Testis (tissue), 3 donors: ENCODE results near the gene NPEPL1. TPM values are rescaled to one million over a fixed set of nuclear protein-coding genes. Genes with fewer than 3 reads are reported as not detected.
"Not testable (repeated sequence)": the region's sequence is repeated elsewhere in the genome, so short reads cannot be mapped to it uniquely, and the experiment has no call there.

Source experiments
- DNase-seq: peaks from one replicate; pipeline ENCODE4 v3.0.0-alpha.2; 2019
- H3K27ac ChIP-seq, 2 donors: fragments of 200-600 bp; sonication (generic); one replicate each; pipeline ENCODE4 v1.5.1; 2019
- H3K27me3 ChIP-seq: fragments of 200-600 bp; sonication (generic); one replicate; pipeline ENCODE4 v1.5.1; 2019
- H3K36me3 ChIP-seq: fragments of 200-600 bp; sonication (generic); one replicate; pipeline ENCODE4 v1.5.1; 2017; ENCODE audit warnings: low read depth; ENCODE audit errors: missing control alignments
- H3K4me1 ChIP-seq: fragments of 200-600 bp; sonication (generic); one replicate; pipeline ENCODE4 v1.5.1; 2019
- H3K4me3 ChIP-seq, 2 donors: fragments of 200-600 bp; sonication (generic); one replicate each; pipeline ENCODE4 v1.5.1; 2017 to 2019
- H3K9me3 ChIP-seq: fragments of 200-600 bp; sonication (generic); one replicate; pipeline ENCODE4 v1.5.1; 2017
- POLR2A ChIP-seq: fragments of 450-650 bp; IDR thresholded peaks from one replicate; pipeline ENCODE4 v1.6.1; 2017; ENCODE audit warnings: antibody characterized with exemption, mild to moderate bottlenecking, moderate library complexity
- WGBS, 2 donors: methylation state at CpG; one replicate each; pipeline ENCODE4 v1.1.5; 2018; 5-methylcytosine and 5-hydroxymethylcytosine counted together
- intact Hi-C: fragments of 100-400 bp; cut with DNase I; formaldehyde crosslinking; loops from one replicate; pipeline ENCODE4 v1.15.1; 2023; ENCODE audit warnings: low total_unique reads
- polyA plus RNA-seq: library from polyadenylated mRNA; stranded (reverse); fragments of 350-450 nt; fragmentation: Illumina TruSeq; extraction: RNeasy Lipid Tissue Mini Kit (QIAGEN cat#74804); gene quantifications from one replicate; pipeline ENCODE4 v1.2.3, GENCODE V29; 2014; ENCODE audit warnings: low read depth, low replicate concordance; ENCODE audit not compliant: insufficient read depth
- total RNA-seq, 2 donors: library from RNA; depleted of rRNA; stranded (reverse); fragments of >200 nt; gene quantifications; one replicate each; pipeline ENCODE4 v1.2.3, GENCODE V29; 2016
- TF ChIP-seq, protein P1 (sequence below), 3 experiments: fragments of 450-650 bp in 2 of 3; fragments of 200-600 bp in 1 of 3; sonication (generic) in 1 of 3; IDR thresholded peaks; one replicate each; pipeline ENCODE4 v1.5.1; 2016 to 2019; ENCODE audit warnings: antibody characterized with exemption in 3 of 3, mild to moderate bottlenecking in 2 of 3, moderate library complexity in 1 of 3

NPEPL1 gene
- total and polyA plus RNA-seq, 3 donors from 2014 or later: 47.6 to 79.9 (median 56.3) TPM

DNA sequence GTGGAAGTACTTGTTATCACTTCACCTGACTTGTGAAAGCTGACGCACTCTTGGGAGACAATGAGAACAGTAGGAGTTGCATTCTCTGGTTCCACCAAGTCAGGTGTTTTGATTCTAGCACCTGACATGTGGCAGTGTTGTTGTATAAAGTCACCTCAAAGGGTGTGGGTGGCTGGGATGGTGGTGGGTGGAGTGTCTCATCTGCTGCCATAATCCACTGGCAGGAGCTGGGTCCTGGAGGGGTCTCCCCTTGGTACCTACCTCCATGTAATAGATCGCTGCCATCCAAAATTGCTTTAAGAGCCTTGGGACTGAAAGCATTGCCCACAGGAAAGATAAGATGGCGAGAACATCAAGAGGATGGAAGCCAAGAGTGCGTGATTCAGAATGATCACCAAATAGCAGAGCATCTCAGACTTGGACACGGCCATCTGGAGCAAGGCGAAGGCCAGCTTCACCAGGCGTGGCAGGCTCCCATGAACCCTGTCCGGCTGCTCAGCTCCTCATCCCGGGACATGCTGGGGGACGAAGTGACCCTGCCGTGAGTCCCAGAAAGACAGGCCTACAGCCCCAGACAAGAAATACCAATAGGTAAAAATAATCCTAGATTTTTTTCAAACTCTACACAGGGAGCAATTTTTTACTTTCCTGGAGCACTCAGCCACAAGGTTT, 56.6 kb downstream of the NPEPL1 start:
- 89 to 93% methylated on average over 11 of the region's 11 CpGs for WGBS, 2 donors
- H3K27me3 ChIP-seq: no peaks in the 10 kb centered on the region

DNA sequence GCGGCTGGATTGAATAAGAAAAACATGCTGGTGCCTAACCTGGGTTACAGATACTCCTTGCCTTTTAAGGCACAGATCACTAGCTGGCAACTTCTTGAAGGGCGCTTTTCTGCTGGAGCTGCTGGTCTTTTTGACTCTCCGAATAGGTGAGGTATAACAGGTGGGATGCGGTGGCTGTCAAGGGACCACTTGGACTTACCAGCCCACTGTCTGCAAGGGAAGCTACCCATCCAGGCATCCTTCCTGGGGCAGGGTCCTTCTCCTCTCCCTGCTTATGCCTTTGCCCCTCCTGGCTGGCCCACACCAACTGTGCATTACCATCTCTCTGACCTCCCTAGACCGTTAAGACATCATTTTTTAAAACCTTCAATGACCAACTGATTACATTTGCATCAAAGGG, 57.4 kb downstream of the NPEPL1 start:
- Histone ChIP-seq H3K9me3 (no peaks in the 10 kb centered on the region), H3K27me3 (no peaks in the 10 kb centered on the region), H3K4me1 (no peaks in the 10 kb centered on the region), H3K36me3 (no peaks in the 10 kb centered on the region), H3K4me3 (no peak overlapping the region), H3K27ac (no peak overlapping the region)
- TF ChIP-seq POLR2A: no peak
- TF ChIP-seq, protein P1, sequence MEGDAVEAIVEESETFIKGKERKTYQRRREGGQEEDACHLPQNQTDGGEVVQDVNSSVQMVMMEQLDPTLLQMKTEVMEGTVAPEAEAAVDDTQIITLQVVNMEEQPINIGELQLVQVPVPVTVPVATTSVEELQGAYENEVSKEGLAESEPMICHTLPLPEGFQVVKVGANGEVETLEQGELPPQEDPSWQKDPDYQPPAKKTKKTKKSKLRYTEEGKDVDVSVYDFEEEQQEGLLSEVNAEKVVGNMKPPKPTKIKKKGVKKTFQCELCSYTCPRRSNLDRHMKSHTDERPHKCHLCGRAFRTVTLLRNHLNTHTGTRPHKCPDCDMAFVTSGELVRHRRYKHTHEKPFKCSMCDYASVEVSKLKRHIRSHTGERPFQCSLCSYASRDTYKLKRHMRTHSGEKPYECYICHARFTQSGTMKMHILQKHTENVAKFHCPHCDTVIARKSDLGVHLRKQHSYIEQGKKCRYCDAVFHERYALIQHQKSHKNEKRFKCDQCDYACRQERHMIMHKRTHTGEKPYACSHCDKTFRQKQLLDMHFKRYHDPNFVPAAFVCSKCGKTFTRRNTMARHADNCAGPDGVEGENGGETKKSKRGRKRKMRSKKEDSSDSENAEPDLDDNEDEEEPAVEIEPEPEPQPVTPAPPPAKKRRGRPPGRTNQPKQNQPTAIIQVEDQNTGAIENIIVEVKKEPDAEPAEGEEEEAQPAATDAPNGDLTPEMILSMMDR (IDR thresholded peaks at IDR 0.05): no peak
- WGBS, 2 donors: 96% methylated on average over 5 of the region's 5 CpGs
- no peak for DNase-seq
- intact Hi-C loops: no loop called here

More for the DNA sequence above, 56.6 kb downstream of the NPEPL1 start:
- intact Hi-C loops: no loop called here
- Histone ChIP-seq H3K27ac (no peak overlapping the region), H3K36me3 (no peaks in the 10 kb centered on the region), H3K4me3 (no peak overlapping the region), H3K9me3 (no peaks in the 10 kb centered on the region), H3K4me1 (no peaks in the 10 kb centered on the region)
- DNase-seq: no peak
- TF ChIP-seq, protein P1 (IDR thresholded peaks at IDR 0.05): no peak
- no peak for TF ChIP-seq POLR2A

DNA sequence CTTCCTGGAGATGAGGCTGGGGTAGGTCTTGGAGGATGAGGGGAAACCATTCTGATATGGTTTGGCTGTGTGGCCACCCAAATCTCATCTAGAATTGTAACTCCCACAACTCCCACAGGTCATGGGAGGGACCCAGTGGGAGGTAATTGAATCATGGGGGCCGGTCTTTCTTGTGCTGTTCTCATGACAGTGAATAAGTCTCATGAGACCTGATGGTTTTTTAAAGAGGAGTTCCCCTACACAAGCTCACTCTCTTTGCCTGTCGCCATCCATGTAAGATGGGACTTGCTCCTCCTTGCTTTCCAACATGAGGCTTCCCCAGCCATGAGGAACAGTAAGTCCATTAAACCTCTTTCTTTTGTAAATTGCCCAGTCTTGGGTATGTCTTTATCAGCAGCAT, 58.1 kb downstream of the NPEPL1 start:
- H3K4me3 ChIP-seq, H3K36me3 ChIP-seq, DNase-seq, H3K27me3 ChIP-seq, H3K9me3 ChIP-seq, intact Hi-C loops, H3K4me1 ChIP-seq, H3K27ac ChIP-seq: not testable (repeated sequence)
- WGBS, 2 donors: 94 to 98% methylated on average over 2 of the region's 2 CpGs

DNA sequence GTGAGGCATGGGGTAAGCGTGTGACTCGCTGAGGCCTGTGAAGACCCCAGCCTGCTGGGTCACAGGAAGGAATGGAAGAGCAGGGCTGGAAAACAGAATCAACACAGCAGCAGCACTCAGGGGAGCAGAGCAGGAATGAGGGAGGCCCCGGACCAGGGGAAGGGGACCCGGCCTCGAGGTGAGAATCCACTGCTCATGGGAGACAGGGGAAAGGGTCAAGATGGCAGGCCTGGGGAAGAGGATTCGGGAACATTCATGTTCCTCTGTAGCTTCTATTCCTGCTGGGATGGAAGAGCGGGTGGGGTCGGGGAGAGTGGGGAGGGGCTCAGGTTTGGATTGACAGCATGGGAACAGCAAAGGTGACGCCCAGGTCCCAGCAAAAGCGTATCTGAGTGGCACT, 59.4 kb downstream of the NPEPL1 start:
- no peak overlapping the region for H3K4me3 ChIP-seq
- no peak overlapping the region for H3K27ac ChIP-seq
- intact Hi-C loops: no loop called here
- TF ChIP-seq POLR2A: no peak
- TF ChIP-seq, protein P1 (IDR thresholded peaks at IDR 0.05): no peak
- no peaks in the 10 kb centered on the region for H3K9me3 ChIP-seq
- no peaks in the 10 kb centered on the region for H3K27me3 ChIP-seq
- no peak for DNase-seq
- WGBS, 2 donors: 93% methylated on average over 10 of the region's 10 CpGs
- no peaks in the 10 kb centered on the region for H3K4me1 ChIP-seq
- no peaks in the 10 kb centered on the region for H3K36me3 ChIP-seq

DNA sequence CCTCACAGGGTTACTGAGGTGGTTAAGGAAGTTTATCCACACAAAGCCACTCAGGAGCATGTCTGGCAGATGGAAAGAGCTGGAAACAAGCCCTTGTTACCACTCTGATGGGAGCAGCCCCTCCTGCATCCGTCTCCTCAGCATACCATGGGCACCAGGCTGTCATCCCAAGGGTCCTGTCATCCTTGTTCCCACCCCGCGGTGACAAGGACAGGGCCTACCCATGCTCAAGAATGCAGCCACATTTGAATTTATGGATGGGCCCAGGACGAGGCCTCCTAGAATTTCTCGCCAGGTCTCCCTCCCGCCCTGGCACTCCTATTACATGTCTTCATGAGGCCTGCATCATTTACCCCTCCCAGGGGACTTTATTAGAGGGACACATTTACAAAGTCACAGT, 60.0 kb downstream of the NPEPL1 start:
- H3K4me3 ChIP-seq: no peak overlapping the region
- no peaks in the 10 kb centered on the region for H3K27me3 ChIP-seq
- no peaks in the 10 kb centered on the region for H3K36me3 ChIP-seq
- no peak overlapping the region for H3K27ac ChIP-seq
- no peak for DNase-seq
- H3K9me3 ChIP-seq: no peaks in the 10 kb centered on the region
- H3K4me1 ChIP-seq: no peaks in the 10 kb centered on the region
- WGBS, 2 donors: 92 to 93% methylated on average over 6 of the region's 6 CpGs
- TF ChIP-seq, protein P1 (IDR thresholded peaks at IDR 0.05): no peak
- no peak for TF ChIP-seq POLR2A
- intact Hi-C loops: no loop called here
